GM06990 (cell line): ENCODE measurements around the gene SPSB3.

Experiments
- DNase-seq: peaks from one replicate; pipeline ENCODE4 v3.0.0-alpha.2; 2011; ENCODE audit not compliant: insufficient read length; ENCODE audit errors: extremely low read depth
- H3K27me3 ChIP-seq: replicated peaks from 2 replicates; pipeline ENCODE4 v1.6.0; 2011; ENCODE audit warnings: low read length; ENCODE audit not compliant: control insufficient read depth, insufficient read depth
- H3K36me3 ChIP-seq: 2 replicates; pipeline ENCODE4 v1.5.1; 2011; ENCODE audit warnings: low read length; ENCODE audit not compliant: control insufficient read depth, insufficient read depth
- H3K4me3 ChIP-seq: replicated peaks from 2 replicates; pipeline ENCODE4 v1.5.1; 2011; ENCODE audit warnings: low read depth, mild to moderate bottlenecking, control low read depth, low read length
- TF ChIP-seq, protein P1 (sequence below): IDR thresholded peaks from 2 replicates; pipeline ENCODE4 v1.5.1; 2011; ENCODE audit warnings: low read length, control low read depth, mild to moderate bottlenecking, inconsistent platforms; ENCODE audit not compliant: insufficient read depth, poor library complexity, severe bottlenecking

Gene SPSB3

DNA sequence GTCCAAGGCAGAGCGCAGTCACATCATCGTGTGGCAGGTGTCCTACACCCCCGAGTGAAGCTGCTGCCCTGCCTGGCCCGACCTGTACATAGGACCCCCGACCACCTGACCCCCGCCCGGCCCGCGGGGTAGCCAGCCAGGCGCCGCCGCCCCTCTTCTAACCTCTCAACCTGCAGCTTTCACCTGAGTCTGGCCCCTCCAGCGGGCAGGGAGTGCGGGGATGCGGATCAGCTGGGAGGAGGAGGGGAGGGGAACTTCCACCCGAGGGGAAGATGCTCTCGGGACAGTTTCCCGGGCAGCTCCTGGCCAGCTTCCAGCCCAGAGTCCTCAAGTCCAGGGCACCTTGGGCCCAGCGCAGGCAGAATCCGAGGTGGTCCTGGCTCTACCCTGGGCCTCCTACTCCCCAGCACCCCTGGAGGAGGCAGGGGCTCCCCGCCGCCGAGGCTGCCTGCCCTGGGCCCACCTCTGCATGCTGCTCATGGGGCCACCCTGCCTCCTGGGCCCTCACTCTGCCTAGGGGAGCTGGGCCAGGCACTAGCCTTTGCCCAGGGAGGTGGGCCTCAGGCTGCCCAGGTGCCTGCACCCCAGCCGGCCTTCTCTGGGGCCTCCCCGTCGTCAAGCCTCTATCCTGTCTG lies 13.5 kb downstream of the SPSB3 start:
- no peak for DNase-seq
- TF ChIP-seq, protein P1, sequence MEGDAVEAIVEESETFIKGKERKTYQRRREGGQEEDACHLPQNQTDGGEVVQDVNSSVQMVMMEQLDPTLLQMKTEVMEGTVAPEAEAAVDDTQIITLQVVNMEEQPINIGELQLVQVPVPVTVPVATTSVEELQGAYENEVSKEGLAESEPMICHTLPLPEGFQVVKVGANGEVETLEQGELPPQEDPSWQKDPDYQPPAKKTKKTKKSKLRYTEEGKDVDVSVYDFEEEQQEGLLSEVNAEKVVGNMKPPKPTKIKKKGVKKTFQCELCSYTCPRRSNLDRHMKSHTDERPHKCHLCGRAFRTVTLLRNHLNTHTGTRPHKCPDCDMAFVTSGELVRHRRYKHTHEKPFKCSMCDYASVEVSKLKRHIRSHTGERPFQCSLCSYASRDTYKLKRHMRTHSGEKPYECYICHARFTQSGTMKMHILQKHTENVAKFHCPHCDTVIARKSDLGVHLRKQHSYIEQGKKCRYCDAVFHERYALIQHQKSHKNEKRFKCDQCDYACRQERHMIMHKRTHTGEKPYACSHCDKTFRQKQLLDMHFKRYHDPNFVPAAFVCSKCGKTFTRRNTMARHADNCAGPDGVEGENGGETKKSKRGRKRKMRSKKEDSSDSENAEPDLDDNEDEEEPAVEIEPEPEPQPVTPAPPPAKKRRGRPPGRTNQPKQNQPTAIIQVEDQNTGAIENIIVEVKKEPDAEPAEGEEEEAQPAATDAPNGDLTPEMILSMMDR: no peak
- Histone ChIP-seq H3K36me3 (peaks cover 44% of the 10 kb centered on the region), H3K4me3 (no peak overlapping the region), H3K27me3 (no peaks in the 10 kb centered on the region)

DNA sequence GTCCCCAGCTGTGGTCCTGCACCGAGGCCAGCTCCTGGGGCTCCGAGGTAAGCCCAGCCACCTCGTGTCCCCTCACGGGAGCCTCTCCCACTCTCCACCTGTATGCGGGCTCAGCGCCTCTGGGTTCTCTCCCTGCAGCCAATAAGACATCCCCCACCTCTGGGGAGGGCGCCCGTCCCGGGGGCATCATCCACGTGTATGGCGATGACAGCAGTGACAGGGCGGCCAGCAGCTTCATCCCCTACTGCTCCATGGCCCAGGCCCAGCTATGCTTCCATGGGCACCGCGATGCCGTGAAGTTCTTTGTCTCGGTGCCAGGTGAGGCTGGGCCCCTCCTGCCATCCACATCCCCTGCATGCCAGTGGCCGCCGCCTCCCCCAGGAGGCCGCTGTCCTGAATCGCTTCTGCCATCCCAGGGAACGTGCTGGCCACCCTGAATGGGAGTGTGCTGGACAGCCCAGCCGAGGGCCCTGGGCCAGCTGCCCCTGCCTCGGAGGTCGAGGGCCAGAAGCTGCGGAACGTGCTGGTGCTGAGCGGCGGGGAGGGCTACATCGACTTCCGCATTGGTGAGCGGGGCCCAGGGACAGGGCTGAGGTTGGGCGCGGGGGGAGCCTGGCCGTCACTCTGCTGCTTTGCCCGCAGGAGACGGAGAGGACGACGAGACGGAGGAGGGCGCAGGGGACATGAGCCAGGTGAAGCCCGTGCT lies 14.2 kb downstream of the SPSB3 start:
- Histone ChIP-seq H3K4me3 (no peak overlapping the region), H3K36me3 (peaks cover 45% of the 10 kb centered on the region), H3K27me3 (no peaks in the 10 kb centered on the region)
- TF ChIP-seq, protein P1: no peak
- DNase-seq: no peak

DNA sequence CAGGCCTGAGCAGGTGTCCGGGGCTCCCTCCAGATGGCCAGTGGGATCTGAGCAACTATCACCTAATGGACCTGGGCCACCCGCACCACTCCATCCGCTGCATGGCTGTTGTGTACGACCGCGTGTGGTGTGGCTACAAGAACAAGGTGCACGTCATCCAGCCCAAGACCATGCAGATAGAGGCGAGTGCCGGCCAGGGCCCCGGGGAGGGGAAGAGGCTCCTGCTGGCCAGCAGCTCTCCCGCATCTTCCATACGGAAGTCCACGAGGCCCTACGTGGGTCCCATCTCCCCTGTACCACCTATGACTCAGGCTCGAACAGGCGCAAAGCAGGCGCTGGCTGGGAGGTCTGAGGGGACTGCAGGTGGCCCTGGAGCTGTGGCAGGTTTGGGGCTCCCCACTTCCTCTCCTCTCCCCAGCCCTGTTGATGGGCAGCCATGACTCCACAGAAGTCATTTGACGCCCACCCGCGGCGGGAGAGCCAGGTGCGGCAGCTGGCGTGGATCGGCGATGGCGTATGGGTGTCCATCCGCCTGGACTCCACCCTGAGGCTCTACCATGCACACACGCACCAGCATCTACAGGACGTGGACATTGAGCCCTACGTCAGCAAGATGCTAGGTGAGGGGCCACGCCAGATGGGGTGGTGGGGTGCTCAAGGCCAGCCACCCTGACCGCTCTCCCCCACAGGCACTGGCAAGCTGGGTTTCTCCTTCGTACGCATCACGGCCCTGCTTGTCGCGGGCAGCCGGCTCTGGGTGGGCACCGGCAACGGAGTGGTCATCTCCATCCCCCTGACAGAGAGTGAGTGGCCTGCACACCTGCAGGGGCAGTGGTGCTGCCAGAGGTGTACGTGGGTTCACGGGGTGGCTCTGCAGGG lies 15.0 kb downstream of the SPSB3 start:
- Histone ChIP-seq H3K27me3 (no peaks in the 10 kb centered on the region), H3K4me3 (no peak overlapping the region), H3K36me3 (peaks cover 49% of the 10 kb centered on the region)
- DNase-seq: no peak
- TF ChIP-seq, protein P1: no peak

DNA sequence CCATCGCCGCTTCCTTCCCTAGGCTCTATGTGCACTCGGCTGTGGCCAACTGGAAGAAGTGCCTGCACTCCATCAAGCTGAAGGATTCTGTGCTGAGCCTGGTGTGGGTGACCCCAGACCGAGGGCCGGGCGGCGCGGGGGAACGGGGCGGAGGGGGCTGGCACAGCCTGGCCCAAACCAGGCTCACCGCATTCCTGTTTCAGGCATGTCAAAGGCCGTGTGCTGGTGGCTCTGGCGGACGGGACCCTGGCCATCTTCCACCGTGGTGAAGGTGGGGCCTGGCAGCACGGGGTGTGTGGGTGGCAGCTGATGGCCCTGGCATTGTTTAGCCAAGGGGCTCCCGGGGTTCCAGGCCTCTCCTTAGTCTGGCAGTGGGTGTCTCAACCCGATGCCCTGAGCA lies 15.7 kb downstream of the SPSB3 start:
- Histone ChIP-seq H3K36me3 (peaks cover 55% of the 10 kb centered on the region), H3K4me3 (no peak overlapping the region), H3K27me3 (no peaks in the 10 kb centered on the region)
- TF ChIP-seq, protein P1: no peak
- no peak for DNase-seq

DNA sequence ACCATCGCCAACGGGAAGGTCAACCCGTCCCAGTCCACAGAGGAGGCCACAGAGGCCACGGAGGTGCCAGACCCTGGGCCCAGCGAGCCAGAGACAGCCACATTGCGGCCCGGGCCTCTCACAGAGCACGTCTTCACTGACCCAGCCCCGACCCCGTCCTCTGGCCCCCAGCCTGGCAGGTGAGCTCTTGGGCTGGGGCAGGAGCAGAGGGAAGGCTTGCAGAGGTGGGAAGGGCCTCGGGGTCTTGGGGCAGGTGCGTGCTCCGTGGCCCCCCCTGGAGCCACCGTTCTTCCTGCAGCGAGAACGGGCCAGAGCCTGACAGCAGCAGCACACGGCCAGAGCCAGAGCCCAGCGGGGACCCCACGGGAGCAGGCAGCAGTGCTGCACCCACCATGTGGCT lies 16.1 kb downstream of the SPSB3 start:
- no peaks in the 10 kb centered on the region for H3K27me3 ChIP-seq
- no peak for DNase-seq
- TF ChIP-seq, protein P1: no peak
- H3K36me3 ChIP-seq: peaks cover 56% of the 10 kb centered on the region
- no peak overlapping the region for H3K4me3 ChIP-seq
